Measurements from ENCODE around the gene PAMR1. TPM values are rescaled to one million over a fixed set of nuclear protein-coding genes. Genes with fewer than 3 reads are reported as not detected.

The PAMR1 gene
- total and polyA plus RNA-seq, 4 donors, result 0.60 to 15.2 (median 1.4) TPM

DNA sequence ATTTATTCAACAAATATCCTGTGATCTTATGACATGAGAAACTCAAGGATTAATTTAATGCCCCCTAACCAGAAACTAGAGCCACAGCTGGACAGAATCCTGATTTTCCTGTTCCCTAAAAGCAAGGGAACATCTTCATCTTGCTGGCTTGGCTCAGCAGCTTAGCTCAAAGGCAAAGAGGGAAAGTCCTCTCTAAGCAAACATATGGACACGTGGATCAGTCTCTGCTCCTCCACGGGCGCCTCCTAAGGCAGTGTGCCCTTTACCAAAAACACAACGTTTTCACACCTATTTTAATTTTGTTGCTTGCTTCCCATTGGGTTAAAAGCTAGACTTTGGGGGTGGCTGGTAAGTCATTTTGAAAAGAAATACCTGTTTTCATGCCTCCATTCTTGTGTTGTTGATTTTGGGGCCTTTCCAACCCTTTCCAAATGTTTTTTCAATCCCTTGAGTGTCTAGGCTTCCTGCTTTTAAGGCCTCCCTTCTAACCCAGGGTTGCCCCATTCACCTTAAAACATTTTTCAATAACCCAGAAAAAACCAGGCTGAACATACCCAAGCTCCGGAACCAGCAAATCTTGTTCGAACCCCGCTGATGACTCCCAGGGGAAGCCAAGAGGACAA lies 121.5 kb downstream of the PAMR1 start:
- ATAC-seq (ENCODE audit: insufficient read depth, low FRiP score) (peak; percentile 44), DNase-seq (peak in 2 of 3 donors; percentile 39 to 64)
- Histone ChIP-seq H3K9me3 (ENCODE audit: control insufficient read depth in 4 of 4, insufficient read depth in 3 of 4, low read length in 3 of 4) (no peaks in the 10 kb centered on the region), H3K9ac (ENCODE audit: insufficient read depth in 1 of 2, low read length in 2 of 2) (no peak overlapping the region), H3K27me3 (ENCODE audit: control insufficient read depth in 3 of 3, insufficient read depth in 3 of 3, low read length in 2 of 3) (peaks cover 0 to 4% (median 0%) of the 10 kb centered on the region in 3 donors), H3K27ac (ENCODE audit: low read depth in 1 of 2, low read length in 1 of 2) (no peak overlapping the region), H3K4me3 (no peak overlapping the region), H3K4me1 (ENCODE audit: control insufficient read depth in 5 of 5, insufficient read depth in 5 of 5, low read length in 5 of 5) (peaks cover 0 to 4% (median 2%) of the 10 kb centered on the region in 5 donors), H3K36me3 (ENCODE audit: control insufficient read depth in 4 of 4, insufficient read depth in 4 of 4, low read length in 4 of 4) (no peaks in the 10 kb centered on the region)
- 69 to 84% methylated on average over 7 of the region's 7 CpGs for WGBS, 2 donors
- TF ChIP-seq, protein P1, sequence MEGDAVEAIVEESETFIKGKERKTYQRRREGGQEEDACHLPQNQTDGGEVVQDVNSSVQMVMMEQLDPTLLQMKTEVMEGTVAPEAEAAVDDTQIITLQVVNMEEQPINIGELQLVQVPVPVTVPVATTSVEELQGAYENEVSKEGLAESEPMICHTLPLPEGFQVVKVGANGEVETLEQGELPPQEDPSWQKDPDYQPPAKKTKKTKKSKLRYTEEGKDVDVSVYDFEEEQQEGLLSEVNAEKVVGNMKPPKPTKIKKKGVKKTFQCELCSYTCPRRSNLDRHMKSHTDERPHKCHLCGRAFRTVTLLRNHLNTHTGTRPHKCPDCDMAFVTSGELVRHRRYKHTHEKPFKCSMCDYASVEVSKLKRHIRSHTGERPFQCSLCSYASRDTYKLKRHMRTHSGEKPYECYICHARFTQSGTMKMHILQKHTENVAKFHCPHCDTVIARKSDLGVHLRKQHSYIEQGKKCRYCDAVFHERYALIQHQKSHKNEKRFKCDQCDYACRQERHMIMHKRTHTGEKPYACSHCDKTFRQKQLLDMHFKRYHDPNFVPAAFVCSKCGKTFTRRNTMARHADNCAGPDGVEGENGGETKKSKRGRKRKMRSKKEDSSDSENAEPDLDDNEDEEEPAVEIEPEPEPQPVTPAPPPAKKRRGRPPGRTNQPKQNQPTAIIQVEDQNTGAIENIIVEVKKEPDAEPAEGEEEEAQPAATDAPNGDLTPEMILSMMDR (IDR thresholded peaks at IDR 0.05; ENCODE audit: control extremely low read depth, extremely low read depth), result no peak

DNA sequence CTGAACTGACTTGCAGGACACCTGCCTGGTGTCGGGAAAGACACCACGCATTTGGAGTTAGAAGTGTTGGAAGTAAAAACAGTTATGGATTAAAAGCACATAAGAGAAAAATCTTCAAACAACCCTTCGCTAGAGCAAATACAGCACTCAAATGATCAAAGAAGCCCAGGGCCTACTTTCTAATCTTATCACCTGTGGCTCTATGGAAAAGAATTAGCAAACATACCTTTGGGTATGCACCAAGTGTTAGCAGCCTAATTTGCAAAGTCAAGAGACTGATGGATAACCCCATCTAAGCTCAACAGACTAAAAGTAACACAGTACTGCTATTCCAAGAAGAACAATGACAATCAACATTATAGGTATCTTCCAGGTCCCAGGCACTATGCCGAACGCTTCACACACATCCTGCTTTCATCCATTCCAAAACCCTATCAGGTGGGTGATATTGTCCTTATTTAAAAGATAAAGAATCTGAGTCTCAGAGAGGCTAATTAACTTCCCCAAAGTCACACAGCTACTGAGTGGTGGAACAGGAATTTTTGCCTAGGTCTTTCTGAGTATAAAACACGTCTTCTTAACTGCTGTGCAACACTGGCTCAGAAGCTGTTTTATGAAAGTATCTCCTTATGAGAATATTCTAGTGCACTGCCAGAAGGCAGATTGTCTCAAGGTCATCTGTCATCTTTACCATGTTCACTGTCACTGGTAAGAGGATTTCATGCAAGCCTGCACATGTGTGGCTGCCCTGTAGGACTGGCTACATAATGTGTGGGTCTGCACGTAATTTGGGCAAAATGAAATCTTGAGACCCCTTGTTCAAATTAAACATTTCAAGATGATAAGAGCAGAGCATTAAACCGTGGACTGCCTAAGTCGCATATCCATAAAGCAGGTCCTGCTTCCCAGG lies 122.4 kb downstream of the PAMR1 start:
- Histone ChIP-seq H3K27ac (ENCODE audit: low read depth in 1 of 2, low read length in 1 of 2) (no peak overlapping the region), H3K4me3 (no peak overlapping the region), H3K9ac (ENCODE audit: insufficient read depth in 1 of 2, low read length in 2 of 2) (no peak overlapping the region), H3K9me3 (ENCODE audit: control insufficient read depth in 4 of 4, insufficient read depth in 3 of 4, low read length in 3 of 4) (no peaks in the 10 kb centered on the region), H3K36me3 (ENCODE audit: control insufficient read depth in 4 of 4, insufficient read depth in 4 of 4, low read length in 4 of 4) (no peaks in the 10 kb centered on the region), H3K4me1 (ENCODE audit: control insufficient read depth in 5 of 5, insufficient read depth in 5 of 5, low read length in 5 of 5) (peaks cover 0 to 4% (median 2%) of the 10 kb centered on the region in 5 donors), H3K27me3 (ENCODE audit: control insufficient read depth in 3 of 3, insufficient read depth in 3 of 3, low read length in 2 of 3) (peaks cover 0 to 4% (median 0%) of the 10 kb centered on the region in 3 donors)
- TF ChIP-seq, protein P1 (IDR thresholded peaks at IDR 0.05; ENCODE audit: control extremely low read depth, extremely low read depth), result no peak
- no peak for ATAC-seq (ENCODE audit: insufficient read depth, low FRiP score)
- DNase-seq, result peak in 1 of 3 donors; percentile 57
- 67 to 82% methylated on average over 9 of the region's 9 CpGs for WGBS, 2 donors

DNA sequence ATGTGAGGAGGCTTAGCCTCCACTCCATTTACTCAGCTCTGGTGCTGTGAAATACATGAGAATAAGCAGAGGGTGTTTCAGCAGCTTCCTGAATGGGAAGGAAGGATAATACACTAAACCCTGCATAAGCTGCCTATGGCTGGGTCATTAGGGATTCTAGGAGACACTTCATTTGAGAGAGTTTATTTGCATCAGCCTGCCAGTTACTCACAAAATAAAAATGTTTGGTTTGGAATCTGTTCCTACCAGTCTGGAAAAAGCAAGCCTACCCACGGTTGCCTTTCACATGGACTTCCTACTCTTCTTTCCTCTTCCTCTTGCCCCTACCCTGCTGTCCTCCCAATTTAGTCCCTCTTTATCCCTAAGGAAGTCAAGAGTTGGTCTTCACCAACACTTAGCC lies 126.5 kb downstream of the PAMR1 start:
- no peak overlapping the region for H3K9ac ChIP-seq (ENCODE audit: insufficient read depth in 1 of 2, low read length in 2 of 2)
- H3K4me1 ChIP-seq (ENCODE audit: control insufficient read depth in 5 of 5, insufficient read depth in 5 of 5, low read length in 5 of 5), result peaks cover 0 to 3% (median 0%) of the 10 kb centered on the region in 5 donors
- no peaks in the 10 kb centered on the region for H3K36me3 ChIP-seq (ENCODE audit: control insufficient read depth in 4 of 4, insufficient read depth in 4 of 4, low read length in 4 of 4)
- H3K27ac ChIP-seq (ENCODE audit: low read depth in 1 of 2, low read length in 1 of 2), result no peak overlapping the region
- WGBS, 2 donors, result 50 to 73% methylated on average over 1 of the region's 1 CpG
- TF ChIP-seq, protein P1 (IDR thresholded peaks at IDR 0.05; ENCODE audit: control extremely low read depth, extremely low read depth), result no peak
- ATAC-seq (ENCODE audit: insufficient read depth, low FRiP score) (no peak), DNase-seq (no peak)
- H3K4me3 ChIP-seq, result no peak overlapping the region
- H3K9me3 ChIP-seq (ENCODE audit: control insufficient read depth in 4 of 4, insufficient read depth in 3 of 4, low read length in 3 of 4), result no peaks in the 10 kb centered on the region
- H3K27me3 ChIP-seq (ENCODE audit: control insufficient read depth in 3 of 3, insufficient read depth in 3 of 3, low read length in 2 of 3), result no peaks in the 10 kb centered on the region
